Stimulated activated CD8-positive, alpha-beta memory T cell treated with anti-CD3 and anti-CD28 coated beads, Interleukin-15, amount 100 ng/mL, for 24 hours (primary cell): ENCODE results near the gene SLC39A1.
"Not testable (repeated sequence)": the region's sequence is repeated elsewhere in the genome, so short reads cannot be mapped to it uniquely, and the experiment has no call there.

Source experiments
- DNase-seq: peaks from one replicate; pipeline ENCODE4 v3.0.0-alpha.2; 2020; ENCODE audit warnings: low read depth

SLC39A1 gene, protein sequence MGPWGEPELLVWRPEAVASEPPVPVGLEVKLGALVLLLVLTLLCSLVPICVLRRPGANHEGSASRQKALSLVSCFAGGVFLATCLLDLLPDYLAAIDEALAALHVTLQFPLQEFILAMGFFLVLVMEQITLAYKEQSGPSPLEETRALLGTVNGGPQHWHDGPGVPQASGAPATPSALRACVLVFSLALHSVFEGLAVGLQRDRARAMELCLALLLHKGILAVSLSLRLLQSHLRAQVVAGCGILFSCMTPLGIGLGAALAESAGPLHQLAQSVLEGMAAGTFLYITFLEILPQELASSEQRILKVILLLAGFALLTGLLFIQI

DNA sequence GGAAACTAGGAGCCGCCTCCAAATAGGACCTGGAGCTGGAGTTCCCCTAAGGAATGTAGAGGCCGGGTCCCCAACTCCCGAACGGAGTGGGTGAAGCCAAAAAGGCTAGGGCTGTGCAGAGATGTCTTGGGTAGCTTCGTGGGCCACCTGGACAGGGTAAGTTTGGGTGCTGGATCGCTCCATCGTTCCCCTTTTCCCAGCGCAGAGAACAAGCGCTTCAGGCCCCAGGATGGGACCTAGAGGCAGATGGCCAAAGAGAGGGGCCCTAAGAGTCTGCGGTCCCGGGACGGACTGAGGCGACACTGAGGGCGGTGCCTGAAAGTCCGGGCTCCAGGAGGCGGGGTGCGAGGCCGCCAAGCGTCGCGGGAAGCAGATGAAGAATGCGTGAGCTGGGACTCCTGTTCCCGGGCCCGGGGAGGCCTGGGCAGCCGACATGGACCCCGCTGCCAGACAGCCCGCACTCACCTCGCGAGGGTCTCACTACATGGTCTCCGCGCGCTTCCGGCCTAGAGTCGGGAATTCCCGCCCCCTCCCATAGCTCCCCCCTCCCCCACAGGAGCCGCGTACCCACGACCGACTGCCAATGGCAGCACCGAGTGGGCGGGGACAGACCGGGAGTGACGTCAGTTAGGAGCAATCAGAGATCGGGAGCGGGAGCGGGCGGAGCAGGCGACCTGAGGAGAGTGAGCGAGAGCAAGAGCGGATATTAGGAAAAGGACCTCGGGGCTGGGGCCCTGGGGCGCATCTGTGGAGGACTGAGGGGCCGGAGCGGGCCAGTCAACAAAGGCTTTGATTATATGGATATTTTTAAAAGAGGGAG is at the start of gene SLC39A1:
SLC39A1 (minus strand) TSS at position 508 of the 820 bp plus-strand sequence. CDS start 822 bp downstream, outside the sequence.
- peak; percentile 81 for DNase-seq

- not testable (repeated sequence) for DNase-seq
Observed at GRCh38 chr1:154012543-154012942, 49.2 kb upstream of the SLC39A1 start.

DNA sequence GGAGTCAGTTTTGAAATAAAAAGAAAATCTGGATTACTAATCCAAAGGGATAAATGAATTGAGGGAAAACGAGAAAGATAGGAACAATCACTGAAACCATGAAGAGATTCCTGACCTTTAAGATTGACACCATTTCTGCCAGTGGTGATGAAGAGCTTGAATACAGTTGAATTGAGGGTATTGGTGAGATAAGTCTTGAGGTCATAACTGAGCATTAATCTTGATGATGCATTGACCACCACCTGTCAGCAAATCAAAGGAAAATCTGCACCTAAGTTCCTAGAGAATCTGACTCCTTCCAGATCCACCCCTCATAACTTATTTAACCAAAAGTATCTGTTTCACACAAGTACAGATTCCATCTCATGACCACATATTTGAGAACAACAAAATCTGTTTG is 48.8 kb upstream of the SLC39A1 start:
- DNase-seq = no peak

DNA sequence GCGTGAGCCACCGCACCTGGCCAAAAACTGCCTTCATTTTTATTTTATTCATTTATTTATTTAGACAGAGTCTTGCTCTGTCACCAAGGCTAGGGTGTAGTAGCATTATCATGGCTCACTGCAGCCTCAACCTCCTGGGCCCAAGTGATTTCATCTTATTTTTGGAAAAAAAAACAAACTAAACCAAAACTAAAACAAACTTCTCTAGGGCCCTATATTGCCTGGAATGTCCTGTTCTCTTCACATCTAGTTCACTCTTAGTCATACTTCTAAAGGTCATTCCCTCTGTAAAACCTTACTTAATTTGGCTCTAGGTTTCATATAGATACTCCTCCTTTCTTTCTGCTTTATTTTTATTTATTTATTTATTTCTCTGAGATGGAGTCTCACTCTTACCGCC is 42.8 kb upstream of the SLC39A1 start:
- DNase-seq = no peak

GRCh38 chr1:154000420-154000819 is 37.1 kb upstream of the SLC39A1 start:
- DNase-seq = no peak

GRCh38 chr1:153996882-153997281 is 33.5 kb upstream of the SLC39A1 start:
- DNase-seq = not testable (repeated sequence)

- no peak for DNase-seq
Observed at GRCh38 chr1:153995640-153996039, 32.3 kb upstream of the SLC39A1 start.

DNA sequence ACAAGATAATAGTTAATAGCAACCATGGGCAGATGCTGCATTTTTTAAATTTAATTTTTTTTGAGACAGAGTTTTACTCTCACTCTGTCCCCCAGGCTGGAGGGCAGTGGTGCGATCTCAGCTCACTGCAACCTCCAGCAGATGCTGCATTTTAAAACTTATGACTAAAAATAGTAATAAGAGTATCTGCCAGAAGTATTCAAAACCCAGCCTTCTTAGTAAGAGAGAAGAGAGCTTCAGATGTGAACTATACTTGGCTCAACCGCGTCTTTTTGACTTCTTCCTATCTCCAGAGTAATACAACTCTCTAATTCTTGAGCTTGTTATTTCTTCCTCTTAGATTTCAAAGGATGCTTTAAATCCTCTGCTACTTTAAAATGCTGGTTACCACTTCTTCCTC is 31.9 kb upstream of the SLC39A1 start:
- no peak for DNase-seq

DNA sequence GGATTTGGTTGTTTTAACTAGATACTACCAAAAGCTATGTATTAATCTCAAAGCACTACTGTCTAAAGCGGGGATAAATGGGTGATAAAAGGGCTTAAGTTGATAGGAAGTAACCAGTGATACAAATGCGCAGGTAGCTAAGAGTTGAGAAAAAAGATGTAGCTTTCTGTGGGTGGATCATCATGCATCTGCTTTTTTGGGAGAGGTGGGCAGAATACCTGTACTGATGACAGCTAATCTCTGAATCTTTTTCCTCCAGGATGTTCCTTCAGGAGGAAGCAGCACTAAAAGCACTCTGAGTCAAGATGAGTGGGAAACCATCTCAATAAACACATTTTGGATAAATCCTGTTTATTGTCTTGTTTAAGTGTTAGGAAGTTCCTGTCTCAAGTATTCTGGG is 28.5 kb upstream of the SLC39A1 start:
- DNase-seq = no peak

DNA sequence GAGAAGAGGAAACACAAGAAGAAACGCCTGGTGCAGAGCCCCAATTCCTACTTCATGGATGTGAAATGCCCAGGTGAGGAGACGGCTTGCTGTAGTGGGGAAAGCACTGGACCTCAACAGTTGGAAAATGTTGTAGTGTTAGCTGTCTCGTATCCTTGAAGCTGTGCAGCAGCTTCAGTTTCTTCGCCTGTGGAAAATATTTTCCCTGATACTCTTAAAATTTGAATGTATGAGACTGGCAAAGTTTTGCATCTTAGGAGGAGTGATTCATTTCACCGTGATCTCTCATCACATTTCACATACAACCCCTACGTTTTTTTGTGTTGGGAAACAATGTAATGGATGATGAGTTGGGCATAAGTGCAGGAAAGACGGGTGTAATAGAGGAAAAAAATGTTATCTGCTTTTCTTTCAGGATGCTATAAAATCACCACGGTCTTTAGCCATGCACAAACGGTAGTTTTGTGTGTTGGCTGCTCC is 27.9 kb upstream of the SLC39A1 start:
- no peak for DNase-seq

- no peak for DNase-seq
Observed at GRCh38 chr1:153990468-153991150, 27.3 kb upstream of the SLC39A1 start, which contains the start of gene RPS27. TSS of gene RPS27 (plus strand) at chr1:153990762. CDS start at chr1:153990797, 35 bp downstream.

DNA sequence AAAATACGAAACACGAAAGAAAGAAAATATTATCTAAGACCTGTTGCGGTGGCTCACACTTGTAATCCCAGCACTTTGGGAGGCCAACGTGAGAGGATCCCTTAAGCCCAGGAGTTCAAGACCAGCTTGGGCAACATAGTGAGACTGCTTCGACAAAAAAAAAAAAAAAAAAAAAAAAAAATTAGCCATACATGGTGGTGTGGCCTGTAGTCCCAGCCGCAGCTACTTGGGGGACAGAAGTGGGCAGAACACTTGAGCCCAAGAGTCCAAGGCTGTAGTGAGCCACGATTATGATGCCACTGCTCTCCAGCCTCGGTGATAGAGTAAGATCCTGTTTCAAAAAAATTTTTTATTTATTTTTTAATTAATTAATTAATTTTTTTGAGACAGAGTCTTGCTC is 24.3 kb upstream of the SLC39A1 start:
- DNase-seq = no peak

DNA sequence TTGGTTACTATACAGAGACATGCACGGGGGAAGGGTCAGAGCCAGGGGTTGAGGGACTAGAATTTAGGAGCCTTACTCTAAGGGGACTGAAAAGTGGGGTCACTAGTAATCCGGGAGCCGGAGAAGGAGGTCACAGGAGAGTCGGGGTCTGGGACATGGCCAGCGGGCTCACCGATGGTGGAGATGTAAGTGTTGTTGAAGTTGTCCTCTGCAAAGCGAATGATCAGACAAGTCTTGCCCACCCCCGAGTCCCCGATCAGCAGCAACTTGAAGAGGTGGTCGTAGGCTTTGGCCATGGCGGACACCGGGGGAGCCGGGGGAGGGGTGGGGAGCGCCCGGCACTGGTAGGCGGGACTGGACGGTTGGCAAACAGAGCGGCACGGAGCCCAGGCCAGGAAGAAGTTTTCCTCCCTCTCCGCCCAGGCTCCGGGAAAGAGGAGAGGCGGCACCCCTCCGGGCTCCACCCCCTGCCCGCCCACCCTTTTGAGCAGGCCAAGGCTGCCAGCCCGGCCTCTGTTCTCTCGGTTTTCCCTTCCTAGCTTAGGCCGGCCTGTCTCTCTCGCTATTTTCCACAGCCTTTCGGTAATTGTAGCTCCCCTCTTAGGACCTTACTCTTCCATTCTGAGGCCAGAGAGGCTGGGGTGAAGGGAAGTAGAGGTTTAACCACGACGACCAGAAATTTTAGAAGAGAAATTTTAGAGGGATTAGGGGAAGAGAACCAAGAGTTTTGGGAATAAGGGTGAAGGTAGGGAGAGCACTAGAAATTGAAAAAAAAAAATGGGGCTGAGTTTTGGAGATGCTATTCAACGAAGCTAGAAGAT is 22.8 kb upstream of the SLC39A1 start, which contains the start of gene RAB13:
RAB13 (minus strand) TSS at position 399 of the 821 bp plus-strand sequence; CDS start at position 296, 103 bp downstream.
- no peak for DNase-seq

- no peak for DNase-seq
Observed at GRCh38 chr1:153985341-153985912, 22.1 kb upstream of the SLC39A1 start.

GRCh38 chr1:153984123-153984894 is 21.0 kb upstream of the SLC39A1 start:
- DNase-seq = no peak

GRCh38 chr1:153981735-153982134 is 18.4 kb upstream of the SLC39A1 start:
- DNase-seq = not testable (repeated sequence)

DNA sequence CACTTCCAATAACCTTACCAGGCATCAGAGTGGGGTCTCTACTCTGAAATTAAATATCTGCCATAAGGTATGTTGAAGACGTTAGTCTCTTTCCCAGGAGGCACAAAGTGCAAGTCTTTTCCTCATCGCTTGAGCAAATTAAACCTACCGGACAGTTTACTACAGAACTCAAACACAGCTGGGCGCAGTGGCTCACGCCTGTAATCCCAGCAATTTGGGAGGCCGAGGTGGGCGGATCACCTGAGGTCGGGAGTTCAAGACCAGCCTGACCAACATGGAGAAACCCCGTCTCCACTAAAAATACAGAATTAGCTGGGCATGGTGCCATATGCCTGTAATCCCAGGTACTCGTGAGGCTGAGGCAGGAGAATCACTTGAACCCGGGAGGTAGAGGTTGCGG is 15.8 kb upstream of the SLC39A1 start:
- DNase-seq = not testable (repeated sequence)

- no peak for DNase-seq
Observed at GRCh38 chr1:153978274-153978909, 15.1 kb upstream of the SLC39A1 start.
